K562 (cell line): ENCODE measurements around the gene TOM1L2. TPM values are rescaled to one million over a fixed set of nuclear protein-coding genes. Genes with fewer than 3 reads are reported as not detected.

Source experiments
- ATAC-seq: fragments of 200-7000 bp; cut with Tn5 transposase; 3 replicates; pipeline ENCODE4 v1.9.1; 2020; ENCODE audit warnings: moderate library complexity
- BruUV-seq: library from RNA; stranded (reverse); fragments of 400-500 nt; replicated peaks from 2 replicates; lab custom pipeline; 2021; lab: Mats Ljungman, UMichigan
- CTCF ChIA-PET: fragments of 300-600 bp; formaldehyde crosslinking; extraction: SDS; loops from one replicate; lab custom pipeline; 2021; ENCODE audit warnings: low intra/inter-chr PET ratio; lab: Yijun Ruan, JAX
- POLR2A ChIA-PET: fragments of 300-600, 350-650 bp; sonication (Branson Sonifier 250); formaldehyde crosslinking; extraction: SDS; loops from one replicate; lab custom pipeline; 2021; ENCODE audit warnings: antibody characterized with exemption, inconsistent platforms; lab: Yijun Ruan, JAX
- DNase-seq, 4 experiments: peaks; one replicate each; pipeline versions ENCODE4 v3.0.0 to v3.0.0-alpha.2; 2011 to 2018; ENCODE audit warnings: low spot score in 3 of 4, mixed read lengths in 3 of 4; ENCODE audit errors: extremely low read depth in 1 of 4
- FAIRE-seq: peaks from 2 replicates; lab custom pipeline; 2011; peaks lifted over from hg19 to GRCh38; lab: Jason Lieb, UNC
- H2AFZ ChIP-seq: 2 replicates; pipeline ENCODE4 v1.6.0; 2011; ENCODE audit warnings: low read depth, low read length, control low read depth, inconsistent platforms
- H3K27ac ChIP-seq: fragments of 200-600 bp; 3 replicates; pipeline ENCODE4 v1.8.0; 2011; ENCODE audit warnings: low read depth, mild to moderate bottlenecking, control low read depth, inconsistent platforms, low read length, moderate library complexity, mixed read lengths; ENCODE audit errors: extremely low read depth
- H3K27me3 ChIP-seq, 2 experiments: fragments of 300-600 bp in 1 of 2; 2 replicates in 1 of 2; 3 replicates in 1 of 2; pipeline versions ENCODE4 v1.6.0 to v1.8.0; 2011; ENCODE audit warnings: inconsistent platforms in 2 of 2, low read length in 2 of 2, mild to moderate bottlenecking in 1 of 2, mixed read lengths in 1 of 2, moderate library complexity in 1 of 2; ENCODE audit not compliant: control insufficient read depth in 2 of 2, insufficient read depth in 2 of 2
- H3K36me3 ChIP-seq: fragments of 300-600 bp; 3 replicates; pipeline ENCODE4 v1.8.0; 2011; ENCODE audit warnings: mild to moderate bottlenecking, low read length, inconsistent platforms; ENCODE audit not compliant: control insufficient read depth, insufficient read depth
- H3K4me1 ChIP-seq, 2 experiments: fragments of 200-600 bp in 1 of 2; replicated peaks in 1 of 2; 2 replicates in 1 of 2; 3 replicates in 1 of 2; pipeline versions ENCODE4 v1.5.1 to v1.8.0; 2011; ENCODE audit warnings: inconsistent platforms in 2 of 2, low read length in 2 of 2, mild to moderate bottlenecking in 1 of 2, mixed read lengths in 1 of 2, moderate library complexity in 1 of 2; ENCODE audit not compliant: control insufficient read depth in 2 of 2, insufficient read depth in 2 of 2
- H3K4me2 ChIP-seq: 2 replicates; pipeline ENCODE4 v1.6.1; 2011; ENCODE audit warnings: low read length, control low read depth, inconsistent platforms, mixed read lengths; ENCODE audit not compliant: insufficient read depth
- H3K4me3 ChIP-seq: fragments of 200-600 bp; sonication (generic), shearing (Covaris generic); 2 replicates; pipeline ENCODE4 v1.5.1; 2016; ENCODE audit warnings: control low read depth, inconsistent platforms
- H3K79me2 ChIP-seq: fragments of 200-600 bp; 3 replicates; pipeline ENCODE4 v1.8.0; 2011; ENCODE audit warnings: low read length, inconsistent platforms; ENCODE audit not compliant: control insufficient read depth, insufficient read depth
- H3K9ac ChIP-seq, 2 experiments: 2 replicates each; pipeline versions ENCODE4 v1.6.0 to v1.6.1; 2011; ENCODE audit warnings: low read depth in 2 of 2, low read length in 2 of 2, control low read depth in 1 of 2, inconsistent platforms in 1 of 2, mild to moderate bottlenecking in 1 of 2, mixed read lengths in 1 of 2; ENCODE audit not compliant: insufficient read depth in 1 of 2
- H3K9me1 ChIP-seq: one replicate; pipeline ENCODE4 v1.6.0; 2011; ENCODE audit warnings: inconsistent platforms, mild to moderate bottlenecking, low read length, moderate library complexity; ENCODE audit not compliant: control insufficient read depth, insufficient read depth
- H3K9me3 ChIP-seq: replicated peaks from 2 replicates; pipeline ENCODE4 v1.5.1; 2011; ENCODE audit warnings: low read depth, low read length, inconsistent platforms; ENCODE audit not compliant: control insufficient read depth, insufficient read depth
- H4K20me1 ChIP-seq: replicated peaks from 2 replicates; pipeline ENCODE4 v1.6.1; 2011; ENCODE audit warnings: low read length, inconsistent platforms, mixed read lengths; ENCODE audit not compliant: control insufficient read depth, insufficient read depth
- ARID4B ChIP-seq: sonication (generic); formaldehyde crosslinking; IDR thresholded peaks from 2 replicates; pipeline ENCODE4 v1.8.0; 2022; ENCODE audit warnings: mild to moderate bottlenecking, missing genetic modification reagents
- CTCF ChIP-seq, 3 experiments: IDR thresholded peaks in 2 of 3; conservative IDR thresholded peaks in 1 of 3; 2 replicates each; pipeline ENCODE4 v1.5.1; 2011 to 2012; ENCODE audit warnings: low read length in 3 of 3, mild to moderate bottlenecking in 3 of 3, control low read depth in 2 of 3, improper control_type of control experiment in 1 of 3, inconsistent platforms in 1 of 3, low read depth in 1 of 3, mixed read lengths in 1 of 3, moderate library complexity in 1 of 3; ENCODE audit not compliant: insufficient read depth in 2 of 3
- SIN3B ChIP-seq: fragments of 450-650 bp; IDR thresholded peaks from 2 replicates; pipeline ENCODE4 v1.6.1; 2017; ENCODE audit warnings: low read depth, mild to moderate bottlenecking, moderate library complexity
- ZBTB43 ChIP-seq: sonication (generic); formaldehyde crosslinking; IDR thresholded peaks from 2 replicates; pipeline ENCODE4 v1.8.0; 2023; ENCODE audit warnings: mild to moderate bottlenecking, missing genetic modification reagents
- ZNF407 ChIP-seq: fragments of 450-650 bp; IDR thresholded peaks from 2 replicates; pipeline ENCODE4 v1.6.1; 2016; ENCODE audit warnings: low read depth
- WGBS: fragments of 100-300 bp; shearing (Covaris generic); methylation state at CpG from one replicate; pipeline ENCODE4 v1.1.6; 2016; ENCODE audit warnings: low coverage, mixed read lengths; ENCODE audit not compliant: insufficient coverage; ENCODE audit errors: missing lambda C conversion rate; 5-methylcytosine and 5-hydroxymethylcytosine counted together
- in situ Hi-C: fragments of 300-500 bp; cut with MboI; formaldehyde crosslinking; loops from 4 replicates; pipeline ENCODE4 v1.15.0; 2018; ENCODE audit warnings: inconsistent platforms, mixed read lengths
- intact Hi-C: fragments of 100-400 bp; cut with micrococcal nuclease; formaldehyde crosslinking; loops from 2 replicates; pipeline ENCODE4 v1.14.2; 2022
- polyA plus RNA-seq, 8 experiments: library from polyadenylated mRNA; depleted of rRNA in 4 of 8; stranded (reverse) in 5 of 8; unstranded in 3 of 8; fragments of >200 nt; fragmentation: Nextera tagmentation in 2 of 8; fragmentation: Illumina TruSeq in 1 of 8; extraction: Ambion mirVana in 2 of 8; extraction: Trizol in 1 of 8; gene quantifications; 2 replicates each; pipeline versions ENCODE4 v1.2.1 to v1.2.3, GENCODE V29; 2011 to 2014; ENCODE audit warnings: inconsistent platforms in 1 of 8, missing spikeins in 1 of 8
- total RNA-seq, 7 experiments: library from RNA; depleted of rRNA in 6 of 7; stranded (reverse); fragments of >200 nt in 6 of 7; fragmentation: Illumina TruSeq in 2 of 7; extraction: Trizol in 2 of 7; gene quantifications; 2 replicates each; pipeline versions ENCODE4 v1.2.1 to v1.2.3, GENCODE V29; 2011 to 2021; ENCODE audit warnings: low replicate concordance in 1 of 7

The TOM1L2 gene
- total and polyA plus RNA-seq, 9 of the 15 experiments (the other 6 are each of a cell fraction or from before 2014, with no cell fraction given), result 0.07 to 6.0 (median 2.5) TPM

- H3K79me2 ChIP-seq, result no peaks in the 10 kb centered on the region; the same call in 2 of the 3 replicates
- ChIA-PET POLR2A (interaction anchor here (1.4 to 1.5 kb wide), 2 partner anchors 10 to 11 kb away, joined by 3 to 4 read pairs; no protein-coding TSS in a partner anchor), CTCF (interaction anchor here (2.9 kb wide), 1 partner anchor 49 kb away, joined by 24 read pairs; no protein-coding TSS in a partner anchor)
- H3K27me3 ChIP-seq, result no peaks in the 10 kb centered on the region
- H3K36me3 ChIP-seq, result peaks cover 58% of the 10 kb centered on the region; the same call in 2 of the 3 replicates
- H4K20me1 ChIP-seq, result peaks cover 6% of the 10 kb centered on the region
- no peak overlapping the region for H3K4me3 ChIP-seq
- FAIRE-seq (no peak), DNase-seq (no peak), ATAC-seq (no peak)
- intact Hi-C loops (no loop called here), in situ Hi-C loops (no loop called here)
- no peak overlapping the region for H3K4me2 ChIP-seq
- H2AFZ ChIP-seq, result no peak overlapping the region
- no peak overlapping the region for H3K27ac ChIP-seq
- BruUV-seq, result no TSS peak
- no peaks in the 10 kb centered on the region for H3K9me1 ChIP-seq
- no peak overlapping the region for H3K9ac ChIP-seq
- no peaks in the 10 kb centered on the region for H3K9me3 ChIP-seq
- WGBS, result 92% methylated on average over 22 of the region's 27 CpGs
- peaks cover 6 to 74% of the 10 kb centered on the region in 2 experiments; a peak in 4 of 5 replicates for H3K4me1 ChIP-seq
- TF ChIP-seq ZBTB43 (CRISPR knock-in tag) (no peak), SIN3B (no peak), ARID4B (CRISPR knock-in tag) (no peak), CTCF (IDR thresholded peaks at IDR 0.05 in 2 of 3, conservative IDR thresholded peaks at IDR 0.05 in 1 of 3; ENCODE audit: insufficient read depth in 2 of 3, low read depth in 1 of 3, low read length in 3 of 3) (no peak), ZNF407 (no peak)
These were observed 161.3 kb downstream of the TOM1L2 start for GRCh38 chr17:17810895-17811248.
